HG02852 (cell line): ENCODE results near the gene CDC42SE2.
"Not testable (repeated sequence)": the region's sequence is repeated elsewhere in the genome, so short reads cannot be mapped to it uniquely, and the experiment has no call there.

Source experiments
- ATAC-seq: cut with Tn5 transposase; IDR thresholded peaks from one replicate; pipeline ENCODE4 v1.9.1; 2021; ENCODE audit warnings: mild to moderate bottlenecking, moderate library complexity; ENCODE audit not compliant: unreplicated experiment

The CDC42SE2 gene

DNA sequence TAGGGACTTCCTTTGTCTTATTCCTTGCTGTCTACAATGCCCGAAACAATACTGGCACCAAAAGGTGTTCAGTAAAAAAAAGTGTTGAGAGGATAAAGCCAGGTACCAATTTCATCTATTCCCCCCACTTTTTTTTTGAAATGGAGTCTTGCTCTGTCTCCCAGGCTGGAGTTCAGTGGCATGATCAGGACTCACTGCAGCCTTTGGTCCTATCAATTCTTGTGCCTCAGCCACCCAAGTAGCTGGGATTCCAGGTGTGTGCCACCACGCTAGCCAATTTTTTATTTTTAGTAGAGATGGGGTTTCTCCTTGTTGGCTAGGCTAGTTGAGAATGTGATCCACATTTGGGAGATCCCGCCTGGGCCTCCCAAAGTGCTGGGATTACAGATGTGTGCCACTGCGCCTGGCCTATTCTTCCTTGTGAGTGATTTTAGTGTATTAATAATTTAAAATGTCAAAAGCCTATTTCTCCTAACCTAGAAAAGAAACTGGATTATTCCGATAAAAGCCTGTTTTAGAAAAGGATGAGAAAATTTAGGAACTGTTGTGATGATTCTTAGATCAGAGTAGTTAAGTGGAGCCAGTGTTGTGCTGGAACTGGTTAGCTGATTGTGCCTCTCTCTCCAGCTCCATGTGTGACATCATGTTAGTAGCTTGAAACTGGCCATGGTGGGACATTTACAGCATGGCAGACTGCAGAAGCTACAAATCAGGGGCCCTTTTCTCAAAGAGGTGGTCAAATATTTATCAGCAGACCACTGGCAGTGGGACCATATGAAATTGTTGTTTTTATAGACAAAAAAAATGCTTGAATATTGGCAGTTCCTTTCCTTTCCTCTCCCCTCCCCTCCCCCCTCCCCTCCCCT lies 14.3 kb downstream of the CDC42SE2 start:
- no peak for ATAC-seq

DNA sequence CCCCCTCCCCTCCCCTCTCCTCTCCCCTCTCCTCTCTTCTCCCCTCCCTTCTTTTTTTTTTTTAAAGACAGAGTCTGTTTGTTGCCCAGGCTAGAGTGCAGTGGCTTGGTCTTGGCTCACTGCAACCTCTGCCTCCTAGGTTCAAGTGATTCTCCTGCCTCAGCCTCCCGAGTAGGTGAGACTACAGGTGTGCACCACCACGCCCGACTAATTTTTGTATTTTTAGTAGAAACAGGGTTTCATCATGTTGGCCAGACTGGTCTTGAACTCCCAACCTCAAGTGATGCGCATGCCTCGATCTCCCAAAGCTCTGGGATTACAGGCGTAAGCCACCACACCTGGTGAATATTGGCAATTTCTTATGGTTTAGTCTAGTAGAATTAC lies 14.9 kb downstream of the CDC42SE2 start:
- ATAC-seq = not testable (repeated sequence)

DNA sequence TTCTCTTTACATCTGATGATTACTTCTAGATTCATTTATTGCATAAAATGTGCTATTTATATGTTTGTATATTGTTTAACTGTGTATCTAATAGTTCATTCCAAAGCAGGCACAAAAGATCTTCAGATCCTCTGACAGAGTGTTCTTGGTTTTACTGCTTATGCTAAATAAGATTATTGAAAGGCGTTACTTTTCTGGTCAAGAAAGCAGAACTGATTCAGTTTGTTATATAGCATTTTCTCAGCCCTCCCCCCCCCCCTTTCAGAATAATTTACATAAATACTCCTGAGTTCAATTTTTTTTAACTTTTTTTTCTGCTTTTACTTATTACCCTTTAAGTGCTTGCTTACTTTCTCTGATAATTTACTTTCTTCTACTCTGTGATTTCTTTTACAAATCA lies 15.4 kb downstream of the CDC42SE2 start:
- ATAC-seq = no peak

DNA sequence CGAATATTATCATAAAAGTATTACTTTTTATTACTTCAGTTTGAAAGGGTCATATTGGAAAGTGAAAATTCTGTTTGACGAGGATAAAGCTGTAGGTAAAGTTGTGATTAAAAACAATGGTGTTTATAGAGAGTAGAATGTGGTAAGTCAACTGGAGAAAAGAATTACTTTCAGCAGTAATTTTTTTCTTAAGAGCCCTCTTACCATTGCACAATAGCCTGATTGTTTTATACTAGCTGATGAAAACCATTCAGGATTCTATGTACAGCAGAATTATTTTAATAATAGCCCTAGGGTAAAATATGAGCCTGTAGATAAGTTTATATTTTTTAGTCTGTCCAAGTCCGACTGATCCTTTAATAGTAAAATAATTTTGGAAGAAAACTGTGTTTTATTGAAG lies 16.6 kb downstream of the CDC42SE2 start:
- no peak for ATAC-seq

DNA sequence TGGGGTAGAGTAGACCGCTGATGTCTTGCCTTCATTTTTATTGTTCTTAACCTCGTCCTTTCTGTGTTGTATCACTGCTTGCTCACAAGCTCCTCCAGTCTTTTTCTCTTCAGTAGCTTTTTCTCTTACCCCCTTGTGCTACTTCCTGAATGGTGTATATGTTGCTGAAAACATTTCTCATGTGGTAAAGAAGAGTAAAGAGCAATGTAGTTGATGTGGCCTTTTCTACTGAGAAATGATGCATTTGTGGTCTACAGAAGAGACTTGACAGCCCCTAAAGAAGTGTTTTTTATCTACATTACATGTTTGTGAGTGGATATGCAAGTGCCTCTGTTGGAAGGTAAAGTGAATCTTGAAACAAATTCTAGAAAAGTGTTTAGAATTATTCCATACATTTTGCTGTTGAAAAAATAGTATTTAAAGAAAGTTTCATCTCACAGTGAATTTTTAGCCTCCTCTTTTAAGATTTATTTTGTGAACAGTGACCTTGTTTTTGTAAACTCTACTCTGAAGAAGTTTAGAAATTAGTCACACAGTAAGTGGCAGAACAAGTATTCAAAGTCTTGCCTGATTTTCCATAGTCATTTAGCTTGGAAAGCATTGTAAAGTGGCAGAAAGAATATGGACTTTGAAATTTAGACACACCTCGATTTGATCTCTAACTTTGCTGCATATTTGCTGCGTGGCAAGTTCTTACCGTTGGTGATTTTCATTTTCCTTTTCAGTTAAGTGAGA lies 17.4 kb downstream of the CDC42SE2 start:
- ATAC-seq = peak; percentile 38

DNA sequence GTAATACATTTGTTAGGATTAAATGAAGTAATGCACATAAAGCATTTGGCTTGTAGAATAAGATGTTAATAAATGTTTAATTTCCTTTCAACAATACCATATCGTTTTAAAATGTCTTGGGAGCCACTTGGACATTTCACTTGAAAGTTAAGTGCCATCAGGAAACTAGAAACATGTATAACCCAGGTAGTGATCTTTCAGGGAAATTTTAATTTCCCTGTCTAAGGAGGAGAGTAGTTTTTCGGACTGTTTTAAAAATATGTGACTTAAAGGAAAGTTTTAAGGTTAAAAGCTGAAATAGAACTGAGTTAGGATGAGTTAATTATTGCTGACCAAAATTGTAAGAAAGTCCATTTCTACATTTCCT lies 18.0 kb downstream of the CDC42SE2 start:
- no peak for ATAC-seq

DNA sequence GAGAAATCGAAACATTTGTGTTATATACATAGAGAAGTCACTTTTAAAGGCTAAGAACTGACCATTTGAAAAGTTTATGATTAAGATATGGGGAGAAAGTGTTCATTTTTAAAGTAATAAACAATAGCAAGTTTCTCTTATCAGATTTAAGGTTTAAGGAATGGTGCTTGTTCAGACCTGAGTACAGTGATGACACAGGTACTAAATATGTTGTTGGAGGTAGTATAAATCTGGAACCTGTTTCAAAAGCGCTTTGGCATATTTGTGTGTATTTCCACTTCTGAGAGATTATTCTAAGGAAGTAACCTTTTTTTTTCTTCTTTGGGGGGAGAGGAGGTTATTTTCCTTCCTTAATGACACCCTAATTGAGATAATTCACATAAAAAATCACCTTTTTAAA lies 18.4 kb downstream of the CDC42SE2 start:
- ATAC-seq = no peak

DNA sequence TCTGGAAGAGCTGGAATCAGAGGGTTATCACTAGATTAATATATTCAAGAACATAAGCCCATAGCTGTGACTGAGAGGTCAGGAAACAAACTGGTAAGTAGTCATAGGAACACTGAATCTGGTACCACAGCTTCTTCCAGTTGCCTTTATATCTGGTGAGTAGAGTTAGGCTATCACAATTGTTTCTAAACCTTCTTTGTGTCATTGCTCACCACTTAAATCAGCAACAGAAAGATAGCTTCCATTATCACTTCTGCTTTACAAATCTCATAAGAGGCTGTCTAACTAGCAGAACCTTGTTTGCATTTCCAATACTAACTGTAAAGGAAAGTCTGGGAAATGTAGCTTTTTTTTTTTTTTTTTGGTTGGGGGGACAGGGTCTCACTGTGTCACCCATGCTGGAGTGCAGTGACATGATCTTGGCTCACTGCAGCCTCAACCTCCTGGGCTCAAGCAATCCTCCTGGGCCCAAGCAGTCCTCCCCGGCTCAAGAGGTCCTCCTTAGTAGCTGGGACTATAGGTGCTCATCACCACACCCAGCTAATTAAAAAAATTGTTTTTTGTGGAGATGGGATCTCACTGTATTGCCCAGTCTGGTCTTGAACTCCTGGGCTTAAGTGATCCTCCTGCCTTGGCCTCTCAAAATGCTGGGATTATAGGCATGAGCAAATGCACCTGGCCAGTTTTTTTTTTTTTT lies 22.0 kb downstream of the CDC42SE2 start:
- ATAC-seq = peak; percentile 35

DNA sequence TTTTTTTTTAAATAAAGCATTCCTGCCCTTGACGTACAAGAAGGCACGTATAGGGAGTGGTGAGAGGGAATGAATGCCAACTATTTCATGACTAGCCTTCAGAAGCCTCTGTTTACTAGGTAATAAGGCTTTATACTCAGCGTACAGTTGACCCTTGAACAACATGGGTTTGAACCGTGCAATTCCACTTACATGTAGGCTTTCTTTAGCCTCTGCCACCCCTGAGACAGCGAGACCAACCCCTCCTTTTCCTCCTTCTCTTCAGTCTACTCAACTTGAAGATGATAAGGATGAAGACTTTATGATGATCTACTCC lies 22.5 kb downstream of the CDC42SE2 start:
- ATAC-seq = no peak

DNA sequence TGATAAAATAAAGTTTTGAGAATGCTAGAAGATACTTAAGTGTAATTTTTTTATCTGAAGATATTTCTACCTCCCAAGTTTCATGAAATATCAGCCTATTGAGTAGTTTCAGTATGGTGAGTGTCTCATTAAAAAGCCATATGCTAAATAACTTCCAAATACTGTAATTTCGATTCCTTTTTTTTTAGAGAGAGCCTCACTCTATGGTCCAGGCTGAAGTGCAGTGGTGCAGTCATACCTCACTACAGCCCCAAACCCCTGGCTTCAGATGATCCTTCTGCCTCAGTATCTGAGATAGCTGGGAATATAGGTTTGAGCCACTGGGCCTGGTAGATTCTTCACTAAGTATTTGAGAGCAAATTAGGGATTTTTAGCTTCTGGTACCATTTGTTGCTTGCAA lies 24.5 kb downstream of the CDC42SE2 start:
- ATAC-seq = no peak

DNA sequence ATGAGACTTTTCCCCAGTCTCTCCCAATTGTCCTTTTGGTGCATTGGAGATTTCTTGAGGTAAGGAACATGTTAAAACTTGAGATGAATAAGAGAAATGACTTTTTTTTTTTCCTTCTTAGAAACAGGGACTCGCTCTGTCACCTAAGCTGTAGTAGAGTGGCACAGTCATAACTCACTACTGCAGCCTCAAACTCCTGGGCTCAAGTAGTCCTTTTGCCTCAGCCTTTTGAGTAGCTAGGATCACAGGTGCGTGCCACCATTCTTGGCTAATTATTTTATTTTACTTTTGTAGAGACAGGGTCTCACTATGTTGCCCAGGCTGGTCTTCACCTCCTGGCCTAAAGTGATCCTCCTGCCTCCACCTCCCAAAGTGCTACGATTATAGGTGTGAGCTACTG lies 25.9 kb downstream of the CDC42SE2 start:
- peak; percentile 59 for ATAC-seq

DNA sequence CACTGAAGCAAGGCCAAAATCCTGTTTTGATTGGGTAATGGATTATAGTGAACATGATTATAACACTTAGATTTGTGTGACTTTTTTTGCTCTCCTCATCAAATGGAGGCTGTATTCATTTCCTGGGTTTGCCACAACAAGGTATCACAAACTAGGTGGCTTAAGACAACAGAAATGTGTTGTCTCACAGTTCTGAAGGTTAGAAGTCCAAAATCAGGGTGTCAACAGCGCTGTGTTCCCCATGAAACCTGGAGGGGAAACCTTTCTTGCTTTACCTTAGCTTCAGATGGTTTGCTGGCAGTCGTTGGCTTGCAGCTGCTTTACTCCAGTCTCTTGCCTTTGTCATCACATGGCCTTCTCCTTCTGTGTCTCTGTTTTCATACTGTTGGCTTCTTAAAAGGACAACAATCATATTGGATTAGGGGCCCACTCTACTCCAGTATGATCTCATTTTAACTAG lies 32.4 kb downstream of the CDC42SE2 start:
- no peak for ATAC-seq

DNA sequence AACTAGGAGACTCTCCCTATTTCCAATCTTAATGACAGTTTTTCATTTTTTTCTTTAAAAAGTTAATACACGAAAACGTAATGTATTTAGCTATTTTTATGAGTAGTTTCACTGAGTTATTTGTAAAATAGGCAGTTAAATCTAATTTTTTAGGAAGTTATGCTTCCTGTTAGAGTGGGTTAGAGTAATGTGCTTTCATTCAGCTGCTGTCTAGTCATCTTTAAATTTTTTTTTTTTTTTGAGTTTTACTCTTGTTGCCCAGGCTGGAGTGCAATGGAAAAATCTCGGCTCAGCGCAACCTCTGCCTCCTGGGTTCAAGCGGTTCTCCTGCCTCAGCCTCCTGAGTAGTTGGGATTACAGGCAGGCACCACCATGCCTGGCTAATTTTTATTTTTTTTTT lies 34.0 kb downstream of the CDC42SE2 start:
- no peak for ATAC-seq

DNA sequence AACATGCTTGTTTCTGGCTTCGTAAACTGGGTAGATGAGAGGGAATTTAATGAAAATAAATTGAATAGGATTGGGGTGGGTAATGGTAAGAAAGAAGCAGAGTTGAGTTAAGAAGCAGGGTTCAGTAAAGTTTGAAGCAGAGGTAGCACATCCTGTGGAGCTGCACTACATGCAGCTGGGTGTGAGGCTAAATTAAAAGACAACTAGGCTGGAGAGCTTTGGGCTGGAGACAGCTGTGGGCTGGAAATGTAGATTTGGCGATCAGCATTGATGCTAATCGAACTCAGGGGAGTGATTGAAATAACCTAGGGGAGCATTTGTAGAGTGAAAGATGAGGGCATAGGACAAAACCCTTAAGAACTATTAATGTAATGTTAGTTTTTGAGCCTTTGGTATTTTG lies 35.6 kb downstream of the CDC42SE2 start:
- ATAC-seq = no peak

DNA sequence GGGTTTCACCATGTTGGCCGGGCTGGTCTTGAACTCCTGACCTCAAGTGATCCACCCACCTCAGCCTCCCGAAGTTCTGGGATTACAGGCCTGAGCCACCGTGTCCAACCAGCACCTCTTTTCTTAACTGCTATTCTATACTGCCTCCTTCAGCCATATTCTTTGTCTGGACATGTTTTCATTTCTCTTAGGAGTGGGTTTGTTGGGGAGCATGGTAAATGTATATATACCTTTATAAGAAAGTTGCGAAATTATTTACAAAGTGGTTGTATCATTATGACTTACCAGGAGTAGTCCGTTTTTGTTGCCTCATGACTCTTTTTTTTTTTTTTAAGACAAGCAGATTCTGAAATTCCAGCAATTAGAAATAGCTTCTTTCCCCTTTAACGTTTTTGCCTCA lies 38.7 kb downstream of the CDC42SE2 start:
- no peak for ATAC-seq

DNA sequence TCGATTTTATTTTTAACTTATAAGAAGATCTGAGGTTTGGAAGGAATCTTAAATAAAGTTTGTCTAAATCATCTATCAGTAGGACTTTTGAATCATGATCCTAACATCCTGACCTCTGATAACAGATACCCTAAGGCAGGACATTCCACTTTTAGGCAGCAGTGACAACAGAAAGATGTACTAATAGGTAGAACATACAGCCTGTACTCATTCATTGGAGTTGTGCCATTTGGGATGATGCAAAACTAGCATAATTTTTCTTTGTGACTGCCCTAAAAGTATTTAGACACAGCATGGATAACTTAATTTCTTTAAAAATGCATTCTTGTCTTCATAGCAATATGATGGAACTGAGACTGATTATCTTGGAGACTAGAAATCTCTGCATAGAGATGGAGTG lies 39.7 kb downstream of the CDC42SE2 start:
- no peak for ATAC-seq

DNA sequence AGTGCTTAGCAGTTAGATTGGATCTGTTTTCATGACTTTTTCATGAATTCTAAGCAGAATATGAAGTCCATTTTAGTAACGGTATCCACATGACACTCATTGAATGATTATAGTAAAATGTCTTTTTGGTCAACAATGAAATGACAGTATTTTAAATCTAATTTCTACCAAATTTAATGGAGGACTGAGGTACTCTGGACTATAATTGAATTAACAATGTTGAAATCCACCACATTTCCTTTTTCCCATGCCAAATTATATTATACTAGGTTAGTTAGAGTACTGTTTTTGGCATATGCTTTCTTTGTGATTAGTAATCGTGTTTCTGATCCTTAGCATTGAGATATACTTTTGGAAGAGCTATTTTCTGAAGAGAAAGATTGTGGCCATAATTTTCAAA lies 40.6 kb downstream of the CDC42SE2 start:
- ATAC-seq = no peak

DNA sequence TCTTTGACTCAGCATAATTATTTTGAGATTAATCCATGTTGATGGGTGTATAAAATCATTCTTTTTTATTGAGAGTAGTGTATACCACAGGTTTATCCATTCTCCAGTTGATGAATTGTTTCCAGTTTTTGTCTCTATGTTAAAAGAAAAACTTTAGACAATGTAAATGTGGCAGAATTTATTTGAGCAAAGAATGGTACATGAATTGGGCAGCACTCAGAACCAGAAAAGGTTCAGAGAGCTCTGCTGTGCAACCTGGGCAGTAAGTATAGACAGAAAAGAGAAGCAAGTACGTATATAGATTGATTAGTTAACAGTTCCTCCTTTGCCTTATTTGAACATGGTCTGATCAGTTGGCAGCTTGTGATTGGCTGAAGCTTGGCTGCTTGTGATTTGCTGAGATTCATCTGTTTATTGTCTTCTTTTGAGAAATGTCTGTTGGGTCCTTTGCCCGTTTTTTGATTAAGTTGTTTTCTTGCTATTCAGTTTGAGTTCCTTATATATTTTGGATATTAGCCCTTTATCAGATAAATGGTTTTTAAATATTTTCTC lies 41.4 kb downstream of the CDC42SE2 start:
- no peak for ATAC-seq

DNA sequence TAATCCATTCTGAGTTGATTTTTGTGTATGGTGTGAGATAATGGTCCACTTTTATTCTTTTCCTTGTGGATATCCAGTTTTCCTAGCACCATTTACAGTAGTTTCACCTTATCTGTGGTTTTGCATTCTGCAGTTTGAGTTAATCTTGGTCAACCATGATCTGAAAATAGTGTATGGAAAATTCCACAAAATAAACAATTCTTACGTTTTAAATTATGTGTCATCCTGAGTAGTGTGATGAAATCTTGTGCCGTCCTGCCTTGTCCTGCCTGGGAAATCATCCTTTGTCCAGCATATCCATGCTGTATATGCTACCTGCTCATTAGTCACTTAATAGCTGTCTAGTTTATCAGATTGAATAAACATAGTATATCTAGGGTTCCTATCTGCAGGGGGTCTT lies 42.1 kb downstream of the CDC42SE2 start:
- no peak for ATAC-seq

DNA sequence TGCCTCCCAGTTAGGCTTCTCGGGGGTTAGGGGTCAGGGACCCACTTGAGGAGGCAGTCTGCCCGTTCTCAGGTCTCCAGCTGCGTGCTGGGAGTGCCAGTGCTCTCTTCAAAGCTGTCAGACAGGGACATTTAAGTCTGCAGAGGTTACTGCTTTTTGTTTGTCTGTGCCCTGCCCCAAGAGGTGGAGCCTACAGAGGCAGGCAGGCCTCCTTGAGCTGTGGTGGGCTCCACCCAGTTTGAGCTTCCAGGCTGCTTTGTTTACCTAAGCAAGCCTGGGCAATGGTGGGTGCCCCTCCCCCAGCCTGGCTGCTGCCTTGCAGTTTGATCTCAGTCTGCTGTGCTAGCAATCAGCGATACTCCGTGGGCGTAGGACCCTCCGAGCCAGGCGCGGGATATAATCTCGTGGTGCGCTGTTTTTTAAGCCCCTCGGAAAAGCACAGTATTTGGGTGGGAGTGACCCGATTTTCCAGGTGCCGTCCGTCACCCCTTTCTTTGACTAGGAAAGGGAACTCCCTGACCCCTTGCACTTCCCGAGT lies 48.5 kb downstream of the CDC42SE2 start:
- not testable (repeated sequence) for ATAC-seq

DNA sequence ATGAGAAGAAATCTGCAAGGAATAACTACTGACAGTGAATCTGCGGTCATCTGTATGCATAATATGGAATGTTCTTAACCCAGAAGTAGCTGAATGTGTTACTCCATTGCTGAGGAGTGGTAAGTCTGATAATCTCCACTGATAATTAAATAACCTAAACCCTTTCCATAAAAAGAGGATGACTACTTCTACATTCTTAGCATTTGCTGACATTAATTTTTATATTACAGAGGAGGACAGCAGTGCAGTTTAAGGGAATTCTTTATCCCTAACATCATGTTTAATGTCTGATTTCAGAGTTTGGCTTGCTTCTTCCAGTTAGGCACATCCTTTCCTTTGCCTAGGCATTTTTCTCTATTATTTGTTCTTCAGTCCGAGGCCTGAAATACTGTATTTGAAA lies 52.2 kb downstream of the CDC42SE2 start:
- no peak for ATAC-seq
